NCI-H2029 treated with DMSO at 0.1 percent for 48 hours (cell line): ENCODE measurements around the gene ATOH8.
"Not testable (repeated sequence)": the region's sequence is repeated elsewhere in the genome, so short reads cannot be mapped to it uniquely, and the experiment has no call there.

Experiments
- DNase-seq: peaks from one replicate; lab custom pipeline; 2025; lab: John Stamatoyannopoulos, UW

The ATOH8 gene

DNA sequence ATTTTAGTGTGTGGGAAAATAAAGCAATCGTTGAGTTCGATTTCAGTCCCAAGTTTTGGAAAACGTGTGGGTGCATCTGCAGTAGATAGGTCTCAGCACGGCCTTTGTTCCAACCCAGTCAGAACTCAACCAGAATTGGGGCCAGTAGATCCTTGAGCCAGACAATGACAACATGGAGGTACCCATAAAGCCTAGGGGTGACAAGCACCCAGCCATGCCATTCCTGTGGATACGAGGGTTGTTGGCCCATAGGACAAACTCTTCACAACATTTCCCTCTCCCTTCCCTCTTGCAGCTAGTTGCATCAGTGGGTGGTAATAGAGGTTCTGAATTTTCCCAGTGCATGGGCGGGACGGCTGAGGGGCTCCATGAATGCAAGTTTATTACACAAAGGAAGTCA lies 74.9 kb downstream of the ATOH8 start:
- DNase-seq: no peak

GRCh38 chr2:85829394-85829793 lies 75.6 kb downstream of the ATOH8 start:
- not testable (repeated sequence) for DNase-seq

DNA sequence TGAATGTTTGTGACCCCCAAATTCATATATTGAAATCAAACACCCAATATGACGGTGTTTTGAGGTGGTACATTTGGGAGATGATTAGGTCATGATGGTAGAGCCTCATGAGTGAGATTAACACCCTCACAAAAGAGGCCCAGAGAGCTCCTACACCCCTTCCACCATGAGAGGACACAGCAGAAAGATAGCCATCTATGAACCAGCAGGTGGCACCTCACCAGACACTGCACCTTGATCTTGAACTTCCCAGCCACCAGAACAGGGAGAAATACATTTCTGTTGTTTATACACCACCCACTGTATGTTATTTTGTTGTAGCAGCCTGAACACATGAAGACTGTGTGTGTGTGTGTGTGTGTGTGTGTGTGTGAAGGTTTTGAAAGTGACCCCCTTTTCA lies 76.9 kb downstream of the ATOH8 start:
- DNase-seq: no peak

GRCh38 chr2:85831735-85832134 lies 77.9 kb downstream of the ATOH8 start:
- no peak for DNase-seq

GRCh38 chr2:85834466-85834865 lies 80.7 kb downstream of the ATOH8 start:
- no peak for DNase-seq
